ENCODE data around the gene ZBTB43.

GRCh38 chr9:126874546-126875314, 69.9 kb downstream of the ZBTB43 start:
- TF ChIP-seq CTCF (IDR thresholded peaks at IDR 0.05; ENCODE audit: insufficient read depth, low read length, poor library complexity, severe bottlenecking) (no peak), EZH2phosphoT487 (conservative IDR thresholded peaks at IDR 0.05; ENCODE audit: low read length) (no peak)
